Measurements from ENCODE around the gene NBAS.

NBAS gene

GRCh38 chr2:15176604-15177003, 384.5 kb downstream of the NBAS start:
- Histone ChIP-seq H3K27me3 (ENCODE audit: insufficient read depth, low read length) (no peaks in the 10 kb centered on the region), H3K4me1 (ENCODE audit: insufficient read depth, low read length, severe bottlenecking) (no peaks in the 10 kb centered on the region), H3K27ac (ENCODE audit: low read depth, low read length, poor library complexity, severe bottlenecking) (no peak overlapping the region), H3F3A (ENCODE audit: insufficient read depth, low read length) (no peaks in the 10 kb centered on the region), H3K9me3 (ENCODE audit: low read length) (no peaks in the 10 kb centered on the region), H4K20me1 (ENCODE audit: insufficient read depth, low read length) (no peaks in the 10 kb centered on the region), H3K4me2 (ENCODE audit: low read length) (no peak overlapping the region), H3K9me2 (ENCODE audit: low read depth, low read length) (no peaks in the 10 kb centered on the region), H2AFZ (ENCODE audit: low read length) (no peak overlapping the region), H3K9ac (ENCODE audit: low read length) (no peak overlapping the region), H3K4me3 (ENCODE audit: low read depth, low read length, poor library complexity, severe bottlenecking) (no peak overlapping the region), H3K79me2 (ENCODE audit: insufficient read depth, low read length) (no peaks in the 10 kb centered on the region), H3K36me3 (ENCODE audit: insufficient read depth, low read length) (no peaks in the 10 kb centered on the region)
- TF ChIP-seq, protein P1, sequence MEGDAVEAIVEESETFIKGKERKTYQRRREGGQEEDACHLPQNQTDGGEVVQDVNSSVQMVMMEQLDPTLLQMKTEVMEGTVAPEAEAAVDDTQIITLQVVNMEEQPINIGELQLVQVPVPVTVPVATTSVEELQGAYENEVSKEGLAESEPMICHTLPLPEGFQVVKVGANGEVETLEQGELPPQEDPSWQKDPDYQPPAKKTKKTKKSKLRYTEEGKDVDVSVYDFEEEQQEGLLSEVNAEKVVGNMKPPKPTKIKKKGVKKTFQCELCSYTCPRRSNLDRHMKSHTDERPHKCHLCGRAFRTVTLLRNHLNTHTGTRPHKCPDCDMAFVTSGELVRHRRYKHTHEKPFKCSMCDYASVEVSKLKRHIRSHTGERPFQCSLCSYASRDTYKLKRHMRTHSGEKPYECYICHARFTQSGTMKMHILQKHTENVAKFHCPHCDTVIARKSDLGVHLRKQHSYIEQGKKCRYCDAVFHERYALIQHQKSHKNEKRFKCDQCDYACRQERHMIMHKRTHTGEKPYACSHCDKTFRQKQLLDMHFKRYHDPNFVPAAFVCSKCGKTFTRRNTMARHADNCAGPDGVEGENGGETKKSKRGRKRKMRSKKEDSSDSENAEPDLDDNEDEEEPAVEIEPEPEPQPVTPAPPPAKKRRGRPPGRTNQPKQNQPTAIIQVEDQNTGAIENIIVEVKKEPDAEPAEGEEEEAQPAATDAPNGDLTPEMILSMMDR (IDR thresholded peaks at IDR 0.05; ENCODE audit: low read length): no peak
- TF ChIP-seq EZH2 (IDR thresholded peaks at IDR 0.05; ENCODE audit: borderline replicate concordance, low read length): no peak

DNA sequence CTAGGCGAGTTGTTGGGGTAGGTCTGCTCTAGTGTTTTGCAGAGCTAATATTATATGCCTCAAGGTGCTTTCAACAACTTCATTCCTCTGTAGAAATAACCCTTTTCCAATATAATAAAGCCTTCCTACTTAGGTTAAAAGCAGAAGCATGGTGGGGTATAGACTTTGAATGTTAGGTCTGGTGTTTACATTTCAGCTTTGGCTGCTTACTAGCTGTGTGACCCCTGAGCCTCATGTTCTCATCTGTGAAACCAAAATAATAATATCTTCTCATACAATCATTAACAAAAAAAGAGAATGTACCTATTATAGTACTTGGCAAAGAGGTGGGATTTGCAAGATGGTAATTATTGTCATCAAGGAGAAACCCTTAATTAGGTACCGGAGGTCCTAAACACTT, 386.6 kb downstream of the NBAS start:
- no peak overlapping the region for H3K4me2 ChIP-seq (ENCODE audit: low read length)
- H4K20me1 ChIP-seq (ENCODE audit: insufficient read depth, low read length): no peaks in the 10 kb centered on the region
- H3K36me3 ChIP-seq (ENCODE audit: insufficient read depth, low read length): no peaks in the 10 kb centered on the region
- no peak overlapping the region for H3K9ac ChIP-seq (ENCODE audit: low read length)
- no peak overlapping the region for H2AFZ ChIP-seq (ENCODE audit: low read length)
- no peaks in the 10 kb centered on the region for H3K9me3 ChIP-seq (ENCODE audit: low read length)
- TF ChIP-seq, protein P1 (IDR thresholded peaks at IDR 0.05; ENCODE audit: low read length): no peak
- H3K27me3 ChIP-seq (ENCODE audit: insufficient read depth, low read length): no peaks in the 10 kb centered on the region
- H3K4me3 ChIP-seq (ENCODE audit: low read depth, low read length, poor library complexity, severe bottlenecking): no peak overlapping the region
- no peaks in the 10 kb centered on the region for H3K79me2 ChIP-seq (ENCODE audit: insufficient read depth, low read length)
- no peaks in the 10 kb centered on the region for H3K4me1 ChIP-seq (ENCODE audit: insufficient read depth, low read length, severe bottlenecking)
- no peak overlapping the region for H3K27ac ChIP-seq (ENCODE audit: low read depth, low read length, poor library complexity, severe bottlenecking)
- no peaks in the 10 kb centered on the region for H3K9me2 ChIP-seq (ENCODE audit: low read depth, low read length)
- H3F3A ChIP-seq (ENCODE audit: insufficient read depth, low read length): no peaks in the 10 kb centered on the region

- Histone ChIP-seq H3F3A (ENCODE audit: insufficient read depth, low read length) (no peaks in the 10 kb centered on the region), H3K9ac (ENCODE audit: low read length) (no peak overlapping the region)
Observed at GRCh38 chr2:15173501-15173900, 387.6 kb downstream of the NBAS start.

More at GRCh38 chr2:15173501-15173900, 387.6 kb downstream of the NBAS start:
- Histone ChIP-seq H3K27me3 (ENCODE audit: insufficient read depth, low read length) (no peaks in the 10 kb centered on the region), H3K9me2 (ENCODE audit: low read depth, low read length) (no peaks in the 10 kb centered on the region), H3K27ac (ENCODE audit: low read depth, low read length, poor library complexity, severe bottlenecking) (no peak overlapping the region), H3K9me3 (ENCODE audit: low read length) (no peaks in the 10 kb centered on the region), H3K79me2 (ENCODE audit: insufficient read depth, low read length) (no peaks in the 10 kb centered on the region), H2AFZ (ENCODE audit: low read length) (no peak overlapping the region), H3K4me1 (ENCODE audit: insufficient read depth, low read length, severe bottlenecking) (no peaks in the 10 kb centered on the region), H3K4me2 (ENCODE audit: low read length) (no peak overlapping the region), H4K20me1 (ENCODE audit: insufficient read depth, low read length) (no peaks in the 10 kb centered on the region), H3K36me3 (ENCODE audit: insufficient read depth, low read length) (no peaks in the 10 kb centered on the region), H3K4me3 (ENCODE audit: low read depth, low read length, poor library complexity, severe bottlenecking) (no peak overlapping the region)
- TF ChIP-seq EZH2 (IDR thresholded peaks at IDR 0.05; ENCODE audit: borderline replicate concordance, low read length): no peak
- TF ChIP-seq, protein P1 (IDR thresholded peaks at IDR 0.05; ENCODE audit: low read length): no peak

All from OCI-LY1 (cell line).